ENCODE data around the gene LRRC59.
A peak's percentile ranks its signal among the peaks of the same experiment; 100 is the strongest.
"Not testable (repeated sequence)": the region's sequence is repeated elsewhere in the genome, so short reads cannot be mapped to it uniquely, and the experiment has no call there.

Gene LRRC59

GRCh38 chr17:50347117-50347893 lies 50.0 kb downstream of the LRRC59 start:
- no peak for DNase-seq (ENCODE audit: low read depth in 2 of 2)

GRCh38 chr17:50346313-50347116 lies 50.8 kb downstream of the LRRC59 start:
- DNase-seq (ENCODE audit: low read depth in 2 of 2), result peak; percentile 28 to 36

GRCh38 chr17:50345432-50346312 lies 51.7 kb downstream of the LRRC59 start, which contains the start of gene XYLT2:
XYLT2 (plus strand) TSS chr17:50346126; CDS start chr17:50346141, 15 bp downstream.
- peak; percentile 76 to 91 for DNase-seq (ENCODE audit: low read depth in 2 of 2)

- no peak for DNase-seq (ENCODE audit: low read depth in 2 of 2)
Measured at GRCh38 chr17:50344731-50345365, 52.5 kb downstream of the LRRC59 start.

GRCh38 chr17:50339381-50339780 lies 57.9 kb downstream of the LRRC59 start:
- DNase-seq (ENCODE audit: low read depth in 2 of 2), result no peak

- DNase-seq (ENCODE audit: low read depth in 2 of 2), result no peak
Measured at GRCh38 chr17:50338645-50339044, 58.7 kb downstream of the LRRC59 start.

- no peak for DNase-seq (ENCODE audit: low read depth in 2 of 2)
Measured at GRCh38 chr17:50337956-50338355, 59.4 kb downstream of the LRRC59 start.

- DNase-seq (ENCODE audit: low read depth in 2 of 2), result not testable (repeated sequence)
Measured at GRCh38 chr17:50333291-50334057, 63.8 kb downstream of the LRRC59 start.

- no peak for DNase-seq (ENCODE audit: low read depth in 2 of 2)
Measured at GRCh38 chr17:50332196-50332595, 65.1 kb downstream of the LRRC59 start.

Measured in stimulated activated CD4-positive, alpha-beta T cell treated with anti-CD3 and anti-CD28 coated beads, Interleukin-15, amount 100 ng/mL, for 48 hours (primary cell).